SU-DHL-6 (cell line): ENCODE data around the gene ITPK1.

Source experiments
- CTCF ChIP-seq: fragments of 200-600 bp; sonication (generic); IDR thresholded peaks from one replicate; pipeline ENCODE4 v1.5.1; 2017; ENCODE audit warnings: antibody characterized with exemption, mild to moderate bottlenecking, low read length, moderate library complexity; ENCODE audit not compliant: insufficient read depth, poor library complexity, severe bottlenecking
- EZH2phosphoT487 ChIP-seq: fragments of 200-600 bp; sonication (generic), shearing (Covaris generic); conservative IDR thresholded peaks from 2 replicates; pipeline ENCODE4 v1.6.1; 2018; ENCODE audit warnings: mild to moderate bottlenecking, antibody characterized with exemption, low read length, moderate library complexity, mixed read lengths

GRCh38 chr14:93096691-93097322, 18.9 kb downstream of the ITPK1 start:
- TF ChIP-seq CTCF, result no peak
- no peak for TF ChIP-seq EZH2phosphoT487
